Body of pancreas (tissue), 4 donors: Measurements from ENCODE around the gene CHST13. TPM values are rescaled to one million over a fixed set of nuclear protein-coding genes. Genes with fewer than 3 reads are reported as not detected.

Experiments used
- ATAC-seq: fragments of 150-250 bp; one replicate; pipeline ENCODE4 v1.9.1; 2016
- DNase-seq, 4 donors: peaks; one replicate each; pipeline ENCODE4 v3.0.0-alpha.2; 2019
- H3K27ac ChIP-seq, 4 donors: fragments of 200-600 bp; sonication (generic); 1 replicate in 3 of 4; 2 replicates in 1 of 4; pipeline versions ENCODE4 v1.5.1 to v1.6.1; 2016 to 2019; ENCODE audit warnings: mild to moderate bottlenecking in 1 of 4, mixed read lengths in 1 of 4, moderate library complexity in 1 of 4
- H3K27me3 ChIP-seq, 2 donors: fragments of 200-600 bp; sonication (generic); one replicate each; pipeline ENCODE4 v1.6.0; 2016; ENCODE audit warnings: mild to moderate bottlenecking in 1 of 2
- H3K36me3 ChIP-seq, 2 donors: fragments of 200-600 bp; sonication (generic); replicated peaks in 1 of 2; 2 replicates each; pipeline ENCODE4 v1.5.1; 2016; ENCODE audit warnings: low read depth in 2 of 2; ENCODE audit not compliant: insufficient read depth in 1 of 2
- H3K4me1 ChIP-seq: fragments of 200-600 bp; sonication (generic); one replicate; pipeline ENCODE4 v1.6.0; 2016
- H3K4me3 ChIP-seq, 2 donors: fragments of 200-600 bp; sonication (generic); 1 replicate in 1 of 2; 2 replicates in 1 of 2; pipeline ENCODE4 v1.5.1; 2016 to 2019
- H3K9me3 ChIP-seq, 3 donors: fragments of 200-600 bp; sonication (generic); 1 replicate in 2 of 3; 2 replicates in 1 of 3; pipeline ENCODE4 v1.5.1; 2016
- CTCF ChIP-seq, 7 experiments: fragments of 450-650 bp in 4 of 7; fragments of 200-600 bp in 3 of 7; sonication (generic) in 3 of 7; IDR thresholded peaks; one replicate each; pipeline ENCODE4 v1.5.1; 2016 to 2019; ENCODE audit warnings: antibody characterized with exemption in 7 of 7
- POLR2A ChIP-seq, 3 donors: fragments of 450-650 bp; IDR thresholded peaks; one replicate each; pipeline ENCODE4 v1.6.1; 2016; ENCODE audit warnings: antibody characterized with exemption in 3 of 3, mild to moderate bottlenecking in 2 of 3
- WGBS, 2 donors: methylation state at CpG; one replicate each; pipeline ENCODE4 v1.1.5; 2017; 5-methylcytosine and 5-hydroxymethylcytosine counted together
- intact Hi-C: fragments of 100-400 bp; cut with DNase I; formaldehyde crosslinking; loops from one replicate; pipeline ENCODE4 v1.15.1; 2023
- total RNA-seq, 2 donors: library from RNA; depleted of rRNA; stranded (reverse); fragments of >200 nt; gene quantifications; one replicate each; pipeline ENCODE4 v1.1.0, GENCODE V29; 2016

Gene CHST13
- total RNA-seq, 2 donors from 2014 or later, result 2.3 TPM; not detected in 1

- H3K4me3 ChIP-seq, result no peak overlapping the region
- no peaks in the 10 kb centered on the region for H3K36me3 ChIP-seq
- H3K27ac ChIP-seq, result no peak overlapping the region
- 55 to 57% methylated on average over 4 to 5 of the region's 5 CpGs for WGBS, 2 donors
- intact Hi-C loops, result no loop called here
- ATAC-seq (no peak), DNase-seq (no peak)
- H3K4me1 ChIP-seq, result no peaks in the 10 kb centered on the region
- no peaks in the 10 kb centered on the region for H3K27me3 ChIP-seq
- no peaks in the 10 kb centered on the region for H3K9me3 ChIP-seq
- TF ChIP-seq CTCF (IDR thresholded peaks at IDR 0.05) (no peak), POLR2A (IDR thresholded peaks at IDR 0.05) (no peak)
Measured at GRCh38 chr3:126501054-126501453, 22.9 kb upstream of the CHST13 start.

- Histone ChIP-seq H3K4me1 (no peaks in the 10 kb centered on the region), H3K9me3 (no peaks in the 10 kb centered on the region), H3K4me3 (no peak overlapping the region), H3K27ac (no peak overlapping the region), H3K36me3 (no peaks in the 10 kb centered on the region), H3K27me3 (no peaks in the 10 kb centered on the region)
- intact Hi-C loops, result no loop called here
- WGBS, 2 donors, result 59 to 67% methylated on average over 6 to 7 of the region's 7 CpGs
- no peak for TF ChIP-seq CTCF (IDR thresholded peaks at IDR 0.05)
- TF ChIP-seq POLR2A (IDR thresholded peaks at IDR 0.05), result no peak
- DNase-seq (no peak), ATAC-seq (no peak)
Measured at GRCh38 chr3:126501736-126502135, 22.2 kb upstream of the CHST13 start.

DNA sequence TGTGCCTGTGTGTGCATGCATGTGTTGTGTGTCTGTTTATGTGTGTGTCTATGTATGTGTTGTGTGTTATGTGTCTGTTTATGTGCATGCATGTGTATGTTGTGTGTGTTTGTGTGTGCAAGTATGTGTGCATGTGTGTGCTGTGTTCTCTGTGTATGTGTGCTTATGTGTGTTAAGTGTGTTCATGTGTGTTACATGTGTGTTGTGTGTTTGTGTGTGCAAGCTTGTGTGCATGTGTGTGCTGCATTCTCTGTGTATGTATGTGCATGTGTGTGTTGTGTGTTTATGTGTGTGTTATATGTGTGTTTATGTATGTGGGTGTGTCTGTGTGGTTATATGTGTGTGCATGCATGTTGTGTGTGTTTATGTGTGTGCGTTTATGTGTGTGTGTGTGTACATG, 21.3 kb upstream of the CHST13 start:
- 81 to 91% methylated on average over 1 of the region's 1 CpG for WGBS, 2 donors
- TF ChIP-seq CTCF (IDR thresholded peaks at IDR 0.05) (no peak), POLR2A (IDR thresholded peaks at IDR 0.05) (no peak)
- DNase-seq (no peak), ATAC-seq (no peak)
- no peak overlapping the region for H3K27ac ChIP-seq
- H3K9me3 ChIP-seq, result no peaks in the 10 kb centered on the region
- intact Hi-C loops, result no loop called here
- no peaks in the 10 kb centered on the region for H3K4me1 ChIP-seq
- no peak overlapping the region for H3K4me3 ChIP-seq
- no peaks in the 10 kb centered on the region for H3K27me3 ChIP-seq
- H3K36me3 ChIP-seq, result no peaks in the 10 kb centered on the region

- Histone ChIP-seq H3K9me3 (no peaks in the 10 kb centered on the region), H3K27me3 (no peaks in the 10 kb centered on the region), H3K27ac (no peak overlapping the region), H3K36me3 (no peaks in the 10 kb centered on the region), H3K4me1 (no peaks in the 10 kb centered on the region), H3K4me3 (no peak overlapping the region)
- WGBS, 2 donors, result 74 to 78% methylated on average over 8 to 10 of the region's 10 CpGs
- intact Hi-C loops, result no loop called here
- DNase-seq (no peak), ATAC-seq (no peak)
- no peak for TF ChIP-seq POLR2A (IDR thresholded peaks at IDR 0.05)
- no peak for TF ChIP-seq CTCF (IDR thresholded peaks at IDR 0.05)
Measured at GRCh38 chr3:126503701-126504100, 20.3 kb upstream of the CHST13 start.

DNA sequence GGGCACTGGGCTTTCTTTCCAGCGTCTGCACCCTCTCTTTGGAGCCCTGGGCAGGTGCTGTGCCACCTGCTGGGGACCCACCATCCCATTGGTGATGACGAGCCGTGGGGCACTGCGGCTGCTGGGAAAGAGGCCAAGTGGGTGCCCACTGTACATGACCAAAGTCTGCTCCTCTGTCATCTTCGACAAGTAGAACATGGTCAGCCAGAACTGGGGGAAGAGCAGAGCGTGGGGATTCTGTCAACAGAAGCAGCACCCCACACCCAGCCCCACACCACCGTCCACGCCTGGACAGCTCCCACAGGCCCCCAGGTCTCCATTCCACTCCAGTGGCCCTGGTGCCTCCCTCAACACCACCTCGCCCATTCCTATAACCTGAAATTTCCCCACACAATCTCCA, 16.1 kb upstream of the CHST13 start:
- H3K27ac ChIP-seq, result no peak overlapping the region
- intact Hi-C loops, result no loop called here
- 68 to 83% methylated on average over 9 of the region's 9 CpGs for WGBS, 2 donors
- H3K36me3 ChIP-seq, result no peaks in the 10 kb centered on the region
- no peak for ATAC-seq
- no peaks in the 10 kb centered on the region for H3K9me3 ChIP-seq
- no peaks in the 10 kb centered on the region for H3K4me1 ChIP-seq
- no peaks in the 10 kb centered on the region for H3K27me3 ChIP-seq
- no peak overlapping the region for H3K4me3 ChIP-seq
- TF ChIP-seq POLR2A (IDR thresholded peaks at IDR 0.05) (no peak), CTCF (IDR thresholded peaks at IDR 0.05) (no peak)
- DNase-seq, result no peak
